Activated CD4-positive, CD25-positive, alpha-beta regulatory T cell treated with anti-CD3 and anti-CD28 coated beads, Interleukin-2, amount 50 U/mL, for 24 hours (primary cell): Measurements from ENCODE around the gene KANSL1L.
A peak's percentile ranks its signal among the peaks of the same experiment; 100 is the strongest.

ENCODE experiments used
- ATAC-seq, 2 donors: fragments of 150-1000 bp; cut with Tn5 transposase; one replicate each; pipeline ENCODE4 v1.10.0; 2021; ENCODE audit warnings: mild to moderate bottlenecking in 1 of 2, moderate library complexity in 1 of 2

KANSL1L gene

GRCh38 chr2:210174086-210174485, 2.9 kb upstream of the KANSL1L start:
- no peak for ATAC-seq

- ATAC-seq: no peak
Observed at GRCh38 chr2:210172219-210172575, 988 bp upstream of the KANSL1L start.

- ATAC-seq: peak; percentile 68 to 75
Observed at GRCh38 chr2:210170446-210171303, 534 bp downstream of the KANSL1L start.

GRCh38 chr2:210170196-210170445, 1.1 kb downstream of the KANSL1L start:
- no peak for ATAC-seq

GRCh38 chr2:210169516-210170195, 1.6 kb downstream of the KANSL1L start:
- ATAC-seq: peak; percentile 52 to 59

GRCh38 chr2:210167227-210167626, 4.0 kb downstream of the KANSL1L start:
- ATAC-seq: no peak

GRCh38 chr2:210162466-210163124, 8.6 kb downstream of the KANSL1L start:
- ATAC-seq: no peak

- ATAC-seq: no peak
Observed at GRCh38 chr2:210159059-210159458, 12.2 kb downstream of the KANSL1L start.

GRCh38 chr2:210158236-210158635, 13.0 kb downstream of the KANSL1L start:
- ATAC-seq: no peak

- no peak for ATAC-seq
Observed at GRCh38 chr2:210157526-210157925, 13.7 kb downstream of the KANSL1L start.

- ATAC-seq: no peak
Observed at GRCh38 chr2:210147614-210148013, 23.6 kb downstream of the KANSL1L start.

GRCh38 chr2:210132239-210132638, 39.0 kb downstream of the KANSL1L start:
- no peak for ATAC-seq

GRCh38 chr2:210128961-210129360, 42.2 kb downstream of the KANSL1L start:
- ATAC-seq: no peak

- ATAC-seq: no peak
Observed at GRCh38 chr2:210113614-210114235, 57.5 kb downstream of the KANSL1L start.

- ATAC-seq: no peak
Observed at GRCh38 chr2:210112871-210113270, 58.3 kb downstream of the KANSL1L start.

GRCh38 chr2:210099940-210100339, 71.3 kb downstream of the KANSL1L start:
- ATAC-seq: no peak

- no peak for ATAC-seq
Observed at GRCh38 chr2:210094787-210095186, 76.4 kb downstream of the KANSL1L start.

- ATAC-seq: no peak
Observed at GRCh38 chr2:210092791-210093190, 78.4 kb downstream of the KANSL1L start.

GRCh38 chr2:210086930-210087329, 84.3 kb downstream of the KANSL1L start:
- no peak for ATAC-seq

- no peak for ATAC-seq
Observed at GRCh38 chr2:210086292-210086691, 84.9 kb downstream of the KANSL1L start.

- no peak for ATAC-seq
Observed at GRCh38 chr2:210072922-210073509, 98.2 kb downstream of the KANSL1L start.

- no peak for ATAC-seq
Observed at GRCh38 chr2:210072493-210072892, 98.7 kb downstream of the KANSL1L start.

GRCh38 chr2:210063306-210063705, 107.9 kb downstream of the KANSL1L start:
- ATAC-seq: no peak
